ENCODE measurements around the gene DAGLA.

Gene DAGLA

GRCh38 chr11:61780581-61781162 is 100.5 kb downstream of the DAGLA start:
- no peak for DNase-seq (ENCODE audit: low read depth)

DNA sequence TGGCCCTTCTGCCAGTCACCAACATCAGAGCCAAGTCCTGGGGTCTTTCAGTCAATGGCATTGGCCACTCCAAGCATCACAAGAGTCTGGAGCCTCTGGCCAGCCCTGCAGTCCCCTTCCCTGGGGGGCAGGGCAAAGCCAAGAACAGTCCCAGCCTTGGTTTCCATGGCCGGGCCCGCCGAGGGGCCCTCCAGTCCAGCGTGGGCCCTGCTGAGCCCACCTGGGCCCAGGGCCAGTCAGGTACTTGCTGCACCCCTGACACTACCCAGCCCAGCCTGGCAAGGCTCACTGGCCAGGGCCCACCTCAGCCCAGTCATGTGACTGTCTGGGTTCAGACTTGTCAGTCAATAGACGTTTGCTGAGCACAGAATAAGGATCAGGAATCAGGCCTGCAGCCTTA is 101.4 kb downstream of the DAGLA start:
- no peak for DNase-seq (ENCODE audit: low read depth)

GRCh38 chr11:61782299-61782698 is 102.1 kb downstream of the DAGLA start:
- no peak for DNase-seq (ENCODE audit: low read depth)

DNA sequence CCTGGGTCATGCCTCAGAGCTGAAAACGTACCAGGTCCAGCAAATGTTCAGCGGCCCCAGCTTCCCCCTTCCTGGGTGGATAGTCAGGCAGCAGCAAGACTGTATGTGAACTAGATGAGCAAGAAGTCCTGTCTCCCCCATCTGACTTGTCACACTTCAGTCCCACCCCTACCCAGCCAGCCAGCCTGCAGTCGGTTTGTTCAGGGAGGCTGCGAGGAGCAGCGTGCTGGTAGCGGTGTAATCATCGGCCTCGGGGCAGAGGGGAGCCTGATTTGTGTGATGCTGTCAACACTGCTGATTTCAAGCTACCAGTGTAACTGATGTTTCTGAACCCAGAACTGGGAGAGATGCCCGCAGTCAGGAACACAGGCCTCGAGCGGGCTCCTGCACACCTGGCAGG is 102.7 kb downstream of the DAGLA start:
- no peak for DNase-seq (ENCODE audit: low read depth)

DNA sequence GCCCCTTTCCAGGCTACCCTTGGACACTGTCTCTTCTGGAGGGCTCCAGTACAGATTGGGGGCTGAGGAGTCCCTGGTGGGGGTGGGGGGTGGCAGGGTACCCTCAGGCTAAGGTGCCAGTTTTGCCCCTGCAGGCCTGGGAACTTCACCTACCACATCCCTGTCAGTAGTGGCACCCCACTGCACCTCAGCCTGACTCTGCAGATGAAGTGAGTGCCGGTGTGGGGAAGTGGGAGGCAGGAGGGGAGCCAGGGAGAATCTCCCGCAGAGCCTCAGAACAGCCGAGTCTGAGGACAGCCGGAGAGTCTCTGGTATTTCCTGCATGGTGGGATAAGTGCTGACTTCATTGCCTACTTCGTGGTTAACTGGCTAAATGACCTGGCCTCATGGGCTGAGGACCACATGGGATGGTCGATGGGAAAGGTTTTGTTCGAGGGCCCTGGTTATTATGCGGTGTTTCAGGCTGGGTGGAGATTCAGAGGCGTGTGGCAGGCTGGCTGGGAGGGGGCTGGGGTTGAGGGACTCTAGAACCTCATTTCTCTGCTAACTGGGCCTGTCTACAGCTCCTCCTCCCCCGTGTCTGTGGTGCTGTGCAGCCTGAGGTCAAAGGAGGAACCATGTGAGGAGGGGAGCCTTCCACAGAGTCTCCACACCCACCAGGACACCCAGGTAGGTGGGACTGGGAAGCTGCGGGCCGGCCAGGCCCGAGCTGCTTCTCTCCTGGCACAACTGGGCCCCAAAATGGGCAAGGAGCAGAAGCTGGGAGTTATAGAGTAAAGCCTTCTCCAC is 103.7 kb downstream of the DAGLA start:
- no peak for DNase-seq (ENCODE audit: low read depth)

DNA sequence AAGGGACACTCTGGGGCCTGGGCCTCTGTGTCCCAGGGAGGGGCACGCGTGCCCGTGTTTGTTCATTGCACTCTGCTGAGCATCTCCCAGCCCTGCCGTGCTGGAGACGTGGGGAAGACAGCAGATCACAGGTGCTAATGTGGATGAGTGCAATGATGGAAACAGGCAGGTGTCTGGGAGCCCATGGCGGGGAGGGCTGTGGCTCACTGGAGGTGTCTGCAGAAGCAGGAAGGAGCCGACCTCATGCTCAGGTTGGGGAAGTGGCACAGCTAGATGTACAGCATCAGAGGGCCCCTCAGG is 104.3 kb downstream of the DAGLA start:
- DNase-seq (ENCODE audit: low read depth), result no peak

GRCh38 chr11:61785837-61786402 is 105.7 kb downstream of the DAGLA start:
- no peak for DNase-seq (ENCODE audit: low read depth)

DNA sequence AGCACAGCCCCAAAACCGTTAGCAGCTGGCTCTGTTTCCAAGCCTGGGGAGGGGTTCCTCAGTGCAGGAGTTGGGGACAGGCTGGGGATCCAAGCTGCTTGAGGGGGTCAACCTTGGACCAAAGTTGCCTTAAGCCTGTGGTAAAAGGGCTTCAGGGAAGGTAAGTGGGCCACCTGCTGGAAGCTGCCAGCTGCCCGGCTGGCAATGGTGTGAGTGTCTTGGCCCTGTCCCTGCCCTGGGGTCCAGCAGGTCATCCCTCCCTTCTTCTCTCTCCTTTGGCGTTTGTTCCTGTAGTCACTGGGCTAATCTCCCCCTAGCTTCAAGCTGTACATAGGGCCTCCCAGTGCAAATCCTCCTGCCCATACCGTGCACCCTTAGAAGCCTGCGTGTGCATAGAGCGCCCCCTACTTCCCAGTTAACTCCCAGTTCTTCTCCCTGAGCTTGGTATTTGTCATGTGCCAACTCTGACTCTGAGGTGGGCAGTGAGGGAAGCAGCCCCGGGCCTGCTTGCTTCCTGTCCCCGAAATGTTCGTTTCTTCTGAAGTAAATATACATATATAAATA is 107.8 kb downstream of the DAGLA start:
- no peak for DNase-seq (ENCODE audit: low read depth)

DNA sequence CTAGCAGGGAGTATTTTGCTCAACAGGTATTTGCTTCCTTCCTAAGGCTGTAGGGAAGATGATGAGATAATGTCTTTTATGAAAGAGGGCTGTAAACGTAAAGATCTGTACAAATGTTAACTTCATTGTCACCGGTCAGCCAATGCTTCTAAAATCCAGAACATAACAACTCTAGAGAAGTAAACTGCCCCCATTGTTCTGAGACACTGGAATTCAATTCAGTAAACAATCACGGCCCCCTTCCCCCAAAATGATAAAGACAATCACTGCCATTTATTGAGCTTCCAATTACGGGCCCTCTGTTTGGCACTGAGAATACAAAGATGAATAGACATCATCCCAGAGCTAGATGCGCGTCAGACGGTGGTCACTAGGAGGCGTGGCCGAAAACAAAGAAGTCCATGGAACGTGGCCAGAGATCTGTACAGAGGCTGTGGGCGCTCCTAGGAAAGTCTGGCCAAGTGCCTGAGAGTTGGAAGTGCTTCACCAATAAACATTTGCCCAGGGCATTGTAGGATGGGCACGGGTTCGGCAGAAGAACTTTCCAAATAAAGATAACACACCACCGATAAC is 111.6 kb downstream of the DAGLA start:
- DNase-seq (ENCODE audit: low read depth), result no peak

- peak; percentile 81 for DNase-seq (ENCODE audit: low read depth)
These were observed 112.3 kb downstream of the DAGLA start, which contains the start of the genes FEN1 and TMEM258 for GRCh38 chr11:61792310-61793082. TSS of gene FEN1 (plus strand) at chr11:61792911. CDS start at chr11:61795362, 2,451 bp downstream. TSS of gene TMEM258 (minus strand) at chr11:61792599. CDS start at chr11:61792558, 41 bp downstream.

DNA sequence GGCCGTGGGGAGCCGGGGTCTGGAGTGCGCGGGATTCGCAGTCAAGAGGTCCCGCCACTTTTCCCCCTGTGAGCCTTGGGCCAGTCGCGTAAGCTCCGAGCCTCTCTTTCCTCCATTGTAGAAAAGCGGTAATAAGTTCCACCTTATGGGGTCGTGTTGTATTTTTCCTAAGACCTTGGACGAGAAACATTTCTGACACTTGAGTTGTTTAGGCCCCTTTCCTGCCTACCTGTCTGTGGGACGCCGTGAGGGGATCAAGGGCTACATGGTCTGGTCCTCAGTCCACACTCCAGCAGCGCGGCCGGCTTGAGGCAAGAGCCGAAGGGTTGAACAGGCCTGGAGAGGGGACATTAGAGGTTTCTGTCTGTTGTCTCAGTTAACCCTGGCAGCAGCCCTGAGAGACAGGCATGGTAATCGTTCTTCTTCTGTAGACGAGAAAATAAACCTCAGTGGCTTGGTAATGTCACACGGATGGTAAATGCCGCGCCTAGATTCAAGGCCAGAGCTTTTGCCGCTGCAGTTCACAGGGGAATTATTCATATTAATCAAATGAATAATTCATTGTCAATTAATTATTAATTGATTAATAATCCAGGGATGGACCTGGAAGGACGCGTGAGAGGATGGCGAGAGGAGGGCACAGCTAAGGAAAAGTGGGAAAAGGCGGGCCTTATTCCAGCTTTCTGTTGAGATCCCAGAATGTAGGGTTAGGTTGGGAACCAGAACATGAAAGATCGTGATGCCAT is 113.1 kb downstream of the DAGLA start:
- no peak for DNase-seq (ENCODE audit: low read depth)

- DNase-seq (ENCODE audit: low read depth), result no peak
These were observed 113.6 kb downstream of the DAGLA start for GRCh38 chr11:61793829-61794204.

DNA sequence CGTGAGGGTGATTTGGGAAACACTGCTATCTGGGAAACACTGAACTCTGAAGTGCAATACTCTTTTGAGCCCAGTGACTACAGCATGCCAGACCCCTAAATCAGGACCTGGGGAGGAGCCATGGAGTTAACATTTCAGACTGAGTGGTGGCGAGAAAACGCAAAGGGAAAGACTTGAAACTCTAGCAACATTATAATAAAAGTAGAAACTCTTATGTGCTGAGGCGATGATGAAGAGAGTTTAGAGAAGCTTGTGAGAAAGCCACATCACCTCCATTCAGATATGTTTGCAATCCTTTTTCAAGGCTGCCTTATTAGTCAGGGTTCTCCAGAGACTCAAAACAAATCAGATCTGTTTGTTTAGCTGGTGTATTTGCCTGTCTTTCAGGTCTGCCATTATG is 114.4 kb downstream of the DAGLA start:
- no peak for DNase-seq (ENCODE audit: low read depth)

DNA sequence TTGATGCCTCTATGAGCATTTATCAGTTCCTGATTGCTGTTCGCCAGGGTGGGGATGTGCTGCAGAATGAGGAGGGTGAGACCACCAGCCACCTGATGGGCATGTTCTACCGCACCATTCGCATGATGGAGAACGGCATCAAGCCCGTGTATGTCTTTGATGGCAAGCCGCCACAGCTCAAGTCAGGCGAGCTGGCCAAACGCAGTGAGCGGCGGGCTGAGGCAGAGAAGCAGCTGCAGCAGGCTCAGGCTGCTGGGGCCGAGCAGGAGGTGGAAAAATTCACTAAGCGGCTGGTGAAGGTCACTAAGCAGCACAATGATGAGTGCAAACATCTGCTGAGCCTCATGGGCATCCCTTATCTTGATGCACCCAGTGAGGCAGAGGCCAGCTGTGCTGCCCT is 115.3 kb downstream of the DAGLA start:
- DNase-seq (ENCODE audit: low read depth), result no peak

DNA sequence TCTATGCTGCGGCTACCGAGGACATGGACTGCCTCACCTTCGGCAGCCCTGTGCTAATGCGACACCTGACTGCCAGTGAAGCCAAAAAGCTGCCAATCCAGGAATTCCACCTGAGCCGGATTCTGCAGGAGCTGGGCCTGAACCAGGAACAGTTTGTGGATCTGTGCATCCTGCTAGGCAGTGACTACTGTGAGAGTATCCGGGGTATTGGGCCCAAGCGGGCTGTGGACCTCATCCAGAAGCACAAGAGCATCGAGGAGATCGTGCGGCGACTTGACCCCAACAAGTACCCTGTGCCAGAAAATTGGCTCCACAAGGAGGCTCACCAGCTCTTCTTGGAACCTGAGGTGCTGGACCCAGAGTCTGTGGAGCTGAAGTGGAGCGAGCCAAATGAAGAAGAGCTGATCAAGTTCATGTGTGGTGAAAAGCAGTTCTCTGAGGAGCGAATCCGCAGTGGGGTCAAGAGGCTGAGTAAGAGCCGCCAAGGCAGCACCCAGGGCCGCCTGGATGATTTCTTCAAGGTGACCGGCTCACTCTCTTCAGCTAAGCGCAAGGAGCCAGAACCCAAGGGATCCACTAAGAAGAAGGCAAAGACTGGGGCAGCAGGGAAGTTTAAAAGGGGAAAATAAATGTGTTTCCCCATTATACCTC is 115.8 kb downstream of the DAGLA start:
- no peak for DNase-seq (ENCODE audit: low read depth)

Data from activated gamma-delta T cell treated with anti-CD3 and anti-CD28 coated beads, Interleukin-2, amount 50 U/mL, for 16 hours (primary cell).